Endothelial cell (in vitro differentiated cells): ENCODE results near the gene FMN1. TPM values are rescaled to one million over a fixed set of nuclear protein-coding genes. Genes with fewer than 3 reads are reported as not detected.

Experiments
- DNase-seq: peaks from one replicate; pipeline ENCODE4 v3.0.0; 2021; ENCODE audit warnings: low spot score
- H3K27ac Mint-ChIP-seq: one replicate; pipeline ENCODE4 v1.8.0; 2021; ENCODE audit warnings: mixed read lengths, inconsistent platforms; ENCODE audit not compliant: unreplicated experiment
- H3K27me3 Mint-ChIP-seq: one replicate; pipeline ENCODE4 v1.8.0; 2021; ENCODE audit warnings: mild to moderate bottlenecking, moderate library complexity, mixed read lengths, inconsistent platforms; ENCODE audit not compliant: unreplicated experiment
- H3K36me3 Mint-ChIP-seq: one replicate; pipeline ENCODE4 v1.8.0; 2021; ENCODE audit warnings: mild to moderate bottlenecking, low read depth, mixed read lengths, inconsistent platforms; ENCODE audit not compliant: unreplicated experiment
- H3K4me1 Mint-ChIP-seq: one replicate; pipeline ENCODE4 v1.8.0; 2021; ENCODE audit warnings: mild to moderate bottlenecking, mixed read lengths, inconsistent platforms; ENCODE audit not compliant: unreplicated experiment
- H3K4me3 Mint-ChIP-seq: one replicate; pipeline ENCODE4 v1.8.0; 2021; ENCODE audit warnings: mild to moderate bottlenecking, mixed read lengths, inconsistent platforms; ENCODE audit not compliant: unreplicated experiment
- H3K9me3 Mint-ChIP-seq: one replicate; pipeline ENCODE4 v1.8.0; 2021; ENCODE audit warnings: mixed read lengths, inconsistent platforms; ENCODE audit not compliant: unreplicated experiment
- CTCF ChIP-seq: fragments of 200-600 bp; sonication (generic); IDR thresholded peaks from one replicate; pipeline ENCODE4 v1.5.0; 2021; ENCODE audit warnings: antibody characterized with exemption; ENCODE audit not compliant: unreplicated experiment
- total RNA-seq: library from RNA; stranded (reverse); fragmentation: NEBNext Ultra II Directional; extraction: Animal tissue kit (Norgen Biotek cat#: 25700); gene quantifications from one replicate; pipeline ENCODE4 v1.2.1, GENCODE V29; 2021; ENCODE audit not compliant: unreplicated experiment

The FMN1 gene
- total RNA-seq, 1 donor from 2014 or later, result 1.3 TPM

- Mint-ChIP-seq H3K36me3 (no peaks in the 10 kb centered on the region), H3K9me3 (no peaks in the 10 kb centered on the region), H3K27ac (no peak overlapping the region), H3K4me1 (peaks cover 4% of the 10 kb centered on the region), H3K27me3 (peaks cover under 1% of the 10 kb centered on the region), H3K4me3 (no peak overlapping the region)
- DNase-seq, result no peak
- no peak for TF ChIP-seq CTCF
These were observed 164.2 kb downstream of the FMN1 start for GRCh38 chr15:33030315-33030714.

GRCh38 chr15:33029109-33029652, 165.3 kb downstream of the FMN1 start:
- DNase-seq, result no peak
- peaks cover 4% of the 10 kb centered on the region for H3K4me1 Mint-ChIP-seq
- no peaks in the 10 kb centered on the region for H3K9me3 Mint-ChIP-seq
- H3K27me3 Mint-ChIP-seq, result no peaks in the 10 kb centered on the region
- TF ChIP-seq CTCF, result no peak
- H3K36me3 Mint-ChIP-seq, result no peaks in the 10 kb centered on the region
- H3K27ac Mint-ChIP-seq, result no peak overlapping the region
- no peak overlapping the region for H3K4me3 Mint-ChIP-seq

GRCh38 chr15:33028495-33028894, 166.0 kb downstream of the FMN1 start:
- Mint-ChIP-seq H3K9me3 (no peaks in the 10 kb centered on the region), H3K36me3 (no peaks in the 10 kb centered on the region), H3K4me3 (no peak overlapping the region), H3K27me3 (no peaks in the 10 kb centered on the region), H3K27ac (no peak overlapping the region), H3K4me1 (peaks cover 7% of the 10 kb centered on the region)
- no peak for DNase-seq
- no peak for TF ChIP-seq CTCF

- TF ChIP-seq CTCF, result no peak
- Mint-ChIP-seq H3K36me3 (no peaks in the 10 kb centered on the region), H3K9me3 (no peaks in the 10 kb centered on the region), H3K4me1 (peaks cover 15% of the 10 kb centered on the region), H3K27me3 (no peaks in the 10 kb centered on the region), H3K4me3 (no peak overlapping the region), H3K27ac (no peak overlapping the region)
- DNase-seq, result no peak
These were observed 167.0 kb downstream of the FMN1 start for GRCh38 chr15:33027306-33028035.

GRCh38 chr15:33026614-33027013, 167.9 kb downstream of the FMN1 start:
- Mint-ChIP-seq H3K9me3 (no peaks in the 10 kb centered on the region), H3K4me3 (no peak overlapping the region), H3K27ac (no peak overlapping the region)

More at GRCh38 chr15:33026614-33027013, 167.9 kb downstream of the FMN1 start:
- Mint-ChIP-seq H3K27me3 (no peaks in the 10 kb centered on the region), H3K36me3 (no peaks in the 10 kb centered on the region), H3K4me1 (peaks cover 20% of the 10 kb centered on the region)
- no peak for TF ChIP-seq CTCF
- no peak for DNase-seq
